HG03354 (cell line): ENCODE measurements around the gene CELF2.

Experiments used
- ATAC-seq: cut with Tn5 transposase; IDR thresholded peaks from one replicate; pipeline ENCODE4 v1.9.1; 2021; ENCODE audit warnings: mild to moderate bottlenecking; ENCODE audit not compliant: unreplicated experiment, poor library complexity, severe bottlenecking

The CELF2 gene

GRCh38 chr10:11147722-11148121, 130.1 kb downstream of the CELF2 start:
- peak; percentile 34 for ATAC-seq

GRCh38 chr10:11148142-11149028, 130.7 kb downstream of the CELF2 start:
- no peak for ATAC-seq

DNA sequence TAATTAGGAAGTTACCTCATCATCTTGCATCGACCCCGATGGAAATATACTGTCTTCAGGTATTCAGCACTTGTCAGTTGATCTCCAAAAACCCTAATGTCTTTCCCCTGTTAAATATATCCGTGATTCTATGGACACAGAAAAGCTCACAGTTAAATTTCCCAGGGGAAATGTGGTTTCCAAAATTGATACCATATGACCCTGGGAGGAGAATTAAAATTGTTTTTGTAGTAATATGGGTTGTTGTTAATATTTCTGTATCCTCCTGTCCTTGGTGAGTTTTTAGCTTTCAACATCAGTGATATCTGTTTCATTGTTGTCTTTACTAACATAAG, 132.1 kb downstream of the CELF2 start:
- ATAC-seq, result no peak

DNA sequence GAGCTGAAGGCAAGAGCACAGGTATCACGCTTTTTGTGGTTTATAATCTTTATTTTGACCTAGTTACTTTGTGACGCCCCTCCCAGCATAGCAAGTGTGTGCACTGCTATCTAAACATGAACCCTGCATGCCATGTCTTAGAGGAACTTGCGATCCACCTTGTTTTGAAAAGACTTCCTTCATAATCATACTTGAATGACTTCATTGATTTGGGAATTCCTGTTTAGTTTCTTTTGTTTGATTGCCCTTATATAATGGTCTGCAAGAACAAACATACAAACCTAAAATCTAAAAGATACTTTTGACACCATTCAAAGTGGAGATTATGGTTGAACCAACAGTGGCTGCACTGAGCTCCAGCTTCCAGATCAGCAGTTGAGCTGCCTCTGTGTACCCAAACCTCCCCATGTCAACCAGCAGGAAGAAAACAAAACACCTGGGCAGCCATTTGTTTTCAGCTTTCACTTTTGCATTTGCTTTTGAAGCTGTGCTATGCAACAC, 132.6 kb downstream of the CELF2 start:
- ATAC-seq, result no peak

DNA sequence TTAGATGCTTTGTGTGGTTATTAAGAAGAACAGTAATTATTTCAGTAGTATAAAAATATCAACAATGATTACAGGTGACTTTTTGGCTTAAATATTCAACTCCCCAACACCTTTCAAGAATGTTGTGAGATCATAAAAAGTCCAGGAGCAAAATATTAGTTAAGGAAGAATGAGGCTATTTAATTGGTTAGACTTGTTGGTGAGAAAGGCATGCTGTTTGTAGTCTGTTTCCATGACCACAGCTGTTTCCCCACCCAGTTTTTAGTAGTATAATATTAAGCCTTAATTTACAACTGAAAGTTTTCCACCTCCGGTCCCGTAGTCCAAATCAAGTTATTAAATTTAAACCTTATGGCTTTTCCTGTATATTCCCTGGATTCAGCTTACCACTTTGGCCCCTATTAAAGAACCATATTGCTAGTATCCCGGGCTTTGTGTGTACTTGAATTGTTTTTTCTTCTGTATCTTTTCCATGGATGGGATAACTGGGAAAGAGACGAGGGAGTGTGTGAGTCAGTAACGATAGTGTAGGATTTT, 133.3 kb downstream of the CELF2 start:
- ATAC-seq, result no peak

DNA sequence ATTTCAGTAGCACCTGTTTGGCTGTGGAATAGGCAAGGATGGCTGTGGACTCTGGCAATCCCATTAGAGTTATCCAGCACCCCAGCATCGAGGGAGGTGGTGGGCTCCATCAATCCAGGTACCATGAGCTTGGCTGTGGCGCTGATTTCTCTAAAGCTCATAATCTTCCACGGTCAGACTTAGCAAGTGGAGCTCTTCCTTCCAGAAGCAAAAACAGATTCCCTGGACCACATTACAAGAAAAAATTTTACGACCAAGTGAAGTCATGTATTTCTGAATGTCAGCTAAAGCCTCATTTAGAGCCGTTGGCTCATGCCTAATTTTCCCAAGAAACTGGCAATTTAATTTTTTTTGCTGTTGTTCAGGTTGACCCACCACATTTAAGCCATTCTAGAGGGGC, 135.1 kb downstream of the CELF2 start:
- ATAC-seq, result no peak

GRCh38 chr10:11153245-11153644, 135.6 kb downstream of the CELF2 start:
- ATAC-seq, result no peak

DNA sequence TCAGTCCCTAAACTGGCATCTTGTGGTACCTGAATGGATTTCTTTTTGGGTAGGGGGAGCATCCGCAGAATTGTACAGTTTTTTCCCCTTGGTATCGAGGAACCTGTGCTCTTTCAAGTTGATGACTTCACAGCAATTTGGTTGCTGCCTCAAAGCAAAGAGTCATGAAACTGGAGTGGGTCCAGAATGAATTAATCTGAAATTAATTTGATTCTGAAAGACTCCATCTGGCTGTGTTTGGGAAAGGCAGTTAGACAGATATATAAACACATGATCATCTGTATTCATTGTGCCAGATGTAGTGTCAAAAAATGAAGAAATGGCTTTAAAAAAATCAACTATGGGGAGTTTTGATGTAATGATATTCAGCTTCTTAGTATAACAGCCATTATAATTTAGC, 136.1 kb downstream of the CELF2 start:
- ATAC-seq, result no peak

- ATAC-seq, result no peak
These were observed 136.7 kb downstream of the CELF2 start for GRCh38 chr10:11154333-11154732.

DNA sequence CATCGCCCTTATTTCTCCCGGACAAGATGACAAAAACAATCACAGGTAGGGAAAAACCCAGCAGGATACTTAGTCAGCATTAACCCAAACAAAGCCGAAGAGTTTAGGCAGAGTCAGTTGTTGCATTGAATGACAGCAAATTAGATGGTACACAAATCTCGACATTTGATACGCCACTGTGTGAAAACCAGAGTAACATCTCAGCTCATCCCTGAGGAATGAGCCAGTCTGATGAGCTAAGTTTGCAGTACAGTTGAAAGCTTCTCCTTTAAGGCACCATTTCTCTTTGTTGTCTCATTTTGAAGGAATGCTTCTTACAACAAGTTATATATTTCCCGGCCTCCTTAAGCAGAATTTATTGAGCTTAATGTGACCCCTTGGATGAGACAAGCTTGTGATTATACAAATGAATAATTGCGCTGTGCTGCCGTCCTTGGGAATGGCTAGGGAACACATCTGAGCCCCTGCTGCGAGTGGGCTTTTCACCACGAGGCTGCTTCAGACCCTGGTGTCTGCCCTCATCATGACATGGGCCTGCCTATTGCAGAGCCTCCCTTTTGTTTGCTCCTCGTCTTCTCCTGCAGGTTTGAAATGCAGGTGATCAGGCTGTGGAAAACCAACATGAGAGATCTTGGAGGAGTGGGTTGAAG, 137.3 kb downstream of the CELF2 start:
- ATAC-seq, result no peak

GRCh38 chr10:11156480-11156879, 138.8 kb downstream of the CELF2 start:
- ATAC-seq, result no peak

- ATAC-seq, result no peak
These were observed 139.8 kb downstream of the CELF2 start for GRCh38 chr10:11157292-11158076.

- no peak for ATAC-seq
These were observed 140.4 kb downstream of the CELF2 start for GRCh38 chr10:11158080-11158479.

GRCh38 chr10:11159543-11160215, 142.0 kb downstream of the CELF2 start:
- no peak for ATAC-seq

GRCh38 chr10:11161096-11161495, 143.4 kb downstream of the CELF2 start:
- no peak for ATAC-seq

- ATAC-seq, result no peak
These were observed 144.2 kb downstream of the CELF2 start for GRCh38 chr10:11161910-11162309.

DNA sequence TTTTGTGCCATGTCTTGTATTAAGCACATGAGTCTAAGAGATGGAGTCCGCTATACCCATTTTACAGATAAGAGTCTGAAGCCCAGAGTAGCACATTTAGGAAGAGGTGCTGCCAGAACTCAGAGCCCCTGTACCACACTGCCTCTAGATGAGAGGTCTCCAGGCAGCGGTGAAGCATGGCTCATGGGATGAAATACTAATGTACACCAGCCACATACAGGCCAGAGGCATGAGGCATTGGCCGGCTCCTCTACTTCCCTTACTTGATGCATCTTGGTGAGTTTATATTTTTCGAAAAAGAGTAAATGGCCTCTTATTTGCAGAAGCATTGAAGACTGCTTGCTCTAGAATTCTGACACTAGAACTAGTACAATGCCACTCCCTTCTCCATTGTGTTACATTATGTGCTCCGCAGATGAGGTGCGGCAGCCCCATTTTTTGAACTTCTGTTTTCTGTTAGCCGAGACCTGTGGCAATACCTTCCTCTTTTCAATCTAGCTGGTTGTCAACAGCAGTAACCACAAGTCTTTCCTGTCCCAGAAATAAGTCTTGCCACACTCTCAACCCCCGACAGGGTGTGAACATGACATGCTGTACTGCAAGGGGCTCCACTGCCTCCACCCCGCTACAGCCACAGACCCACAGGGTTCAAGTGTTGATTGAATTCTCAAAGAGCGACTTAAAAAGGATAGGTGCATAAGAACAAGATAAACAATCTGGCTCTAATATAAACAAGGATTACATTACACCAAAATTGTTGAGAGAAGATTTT, 145.3 kb downstream of the CELF2 start:
- ATAC-seq, result peak; percentile 67

DNA sequence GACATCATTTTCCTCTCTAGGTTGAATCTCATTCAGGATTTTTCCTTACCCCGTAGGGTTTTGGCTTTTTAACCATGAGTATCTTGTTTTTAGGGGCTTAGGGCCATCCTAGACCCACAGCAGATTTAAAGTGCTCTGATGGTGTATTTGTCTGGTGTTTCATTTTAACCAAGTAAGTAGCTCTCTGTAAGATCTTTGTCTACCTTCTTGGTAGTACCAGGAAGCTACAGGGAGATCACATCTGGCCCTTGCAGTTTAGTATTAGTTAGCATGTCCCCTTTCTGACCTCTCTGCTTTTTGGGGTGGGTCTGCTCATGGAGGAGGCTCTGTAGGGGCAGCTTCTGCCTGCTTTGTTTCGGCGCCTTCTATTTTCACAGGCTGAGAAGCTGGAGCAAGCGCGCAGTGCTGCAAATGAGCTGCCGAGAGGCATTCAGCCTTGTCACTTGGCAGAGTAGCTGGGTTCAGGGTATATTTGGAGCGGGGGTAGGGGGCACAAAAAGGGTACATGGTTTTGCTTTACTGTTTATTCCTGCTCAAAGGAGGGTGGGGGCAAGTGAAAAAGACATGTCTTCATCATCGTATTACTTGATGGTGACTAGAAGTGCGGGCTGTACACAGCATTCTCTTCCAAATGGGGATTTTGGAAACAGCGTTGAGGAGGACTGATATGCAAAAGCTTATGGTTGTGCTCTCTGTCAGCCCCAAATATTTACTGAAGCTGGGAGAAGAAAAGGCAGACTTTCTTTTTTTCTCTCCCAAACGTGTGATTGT, 146.3 kb downstream of the CELF2 start:
- ATAC-seq, result no peak

DNA sequence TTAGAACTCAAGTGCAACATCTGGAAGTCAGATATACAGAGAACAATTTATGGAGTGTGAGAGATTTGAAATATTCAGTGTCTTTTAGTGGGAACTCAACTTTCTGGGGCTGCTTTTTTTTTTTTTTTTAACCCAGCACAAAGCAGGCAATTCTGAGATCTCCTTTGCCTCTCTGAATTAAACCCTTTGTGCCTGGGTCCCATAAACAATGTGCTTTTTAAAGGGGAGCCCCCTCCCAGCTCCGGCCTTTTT, 146.8 kb downstream of the CELF2 start:
- no peak for ATAC-seq
